MM.1S (cell line): ENCODE data around the gene SEC14L2.

Experiments
- CTCF ChIP-seq: fragments of 300-600 bp; sonication (generic); IDR thresholded peaks from 2 replicates; pipeline ENCODE4 v1.5.1; 2016; ENCODE audit warnings: antibody characterized with exemption, low read length, mixed read lengths
- EZH2 ChIP-seq: fragments of 300-600 bp; sonication (generic); optimal IDR thresholded peaks from 2 replicates; pipeline ENCODE3; 2017; ENCODE audit warnings: low read depth, mild to moderate bottlenecking, antibody characterized with exemption, low read length, mixed read lengths

- TF ChIP-seq CTCF (no peak), EZH2 (no peak)
Observed at GRCh38 chr22:30392661-30393321, 4.0 kb upstream of the SEC14L2 start.
